Fibroblast of lung (primary cell): Measurements from ENCODE around the gene NDUFV1.

Experiments used
- EZH2 ChIP-seq: IDR thresholded peaks from 2 replicates; pipeline ENCODE4 v1.5.1; 2012; ENCODE audit warnings: low read length, control low read depth, mild to moderate bottlenecking; ENCODE audit errors: missing control alignments
- TF ChIP-seq, protein P1 (sequence below), 2 donors: IDR thresholded peaks in 1 of 2; conservative IDR thresholded peaks in 1 of 2; 1 replicate in 1 of 2; 2 replicates in 1 of 2; pipeline ENCODE4 v1.5.1; 2011 to 2012; ENCODE audit warnings: low read length in 2 of 2, control low read depth in 1 of 2, inconsistent platforms in 1 of 2, low read depth in 1 of 2, mild to moderate bottlenecking in 1 of 2

DNA sequence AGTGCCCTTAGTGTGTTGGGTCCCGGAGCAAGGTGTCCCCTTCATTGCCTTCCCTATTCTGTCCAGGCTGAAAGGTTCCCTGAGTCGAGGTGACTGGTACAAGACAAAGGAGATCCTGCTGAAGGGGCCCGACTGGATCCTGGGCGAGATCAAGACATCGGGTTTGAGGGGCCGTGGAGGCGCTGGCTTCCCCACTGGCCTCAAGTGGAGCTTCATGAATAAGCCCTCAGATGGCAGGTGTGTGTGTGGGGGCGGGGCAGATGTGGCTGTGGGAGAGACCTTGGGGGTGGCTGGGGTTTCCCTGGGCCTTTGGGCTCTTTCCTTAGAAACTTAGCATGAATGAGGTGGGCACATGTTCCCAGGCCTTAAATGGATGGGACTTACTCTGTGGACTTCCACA is 1.8 kb downstream of the NDUFV1 start:
- TF ChIP-seq, protein P1, sequence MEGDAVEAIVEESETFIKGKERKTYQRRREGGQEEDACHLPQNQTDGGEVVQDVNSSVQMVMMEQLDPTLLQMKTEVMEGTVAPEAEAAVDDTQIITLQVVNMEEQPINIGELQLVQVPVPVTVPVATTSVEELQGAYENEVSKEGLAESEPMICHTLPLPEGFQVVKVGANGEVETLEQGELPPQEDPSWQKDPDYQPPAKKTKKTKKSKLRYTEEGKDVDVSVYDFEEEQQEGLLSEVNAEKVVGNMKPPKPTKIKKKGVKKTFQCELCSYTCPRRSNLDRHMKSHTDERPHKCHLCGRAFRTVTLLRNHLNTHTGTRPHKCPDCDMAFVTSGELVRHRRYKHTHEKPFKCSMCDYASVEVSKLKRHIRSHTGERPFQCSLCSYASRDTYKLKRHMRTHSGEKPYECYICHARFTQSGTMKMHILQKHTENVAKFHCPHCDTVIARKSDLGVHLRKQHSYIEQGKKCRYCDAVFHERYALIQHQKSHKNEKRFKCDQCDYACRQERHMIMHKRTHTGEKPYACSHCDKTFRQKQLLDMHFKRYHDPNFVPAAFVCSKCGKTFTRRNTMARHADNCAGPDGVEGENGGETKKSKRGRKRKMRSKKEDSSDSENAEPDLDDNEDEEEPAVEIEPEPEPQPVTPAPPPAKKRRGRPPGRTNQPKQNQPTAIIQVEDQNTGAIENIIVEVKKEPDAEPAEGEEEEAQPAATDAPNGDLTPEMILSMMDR (conservative IDR thresholded peaks at IDR 0.05 in 1 of 2, IDR thresholded peaks at IDR 0.05 in 1 of 2; ENCODE audit: low read depth in 1 of 2, low read length in 2 of 2) = no peak
- TF ChIP-seq EZH2 = no peak
